ENCODE data around the gene NR3C2.

Gene NR3C2

GRCh38 chr4:148216866-148217814, 225.1 kb downstream of the NR3C2 start:
- Histone ChIP-seq H3K27me3 (ENCODE audit: control insufficient read depth, insufficient read depth, low read length) (no peaks in the 10 kb centered on the region), H3K4me3 (ENCODE audit: low read length) (peak overlapping the region; percentile 5), H3K9ac (ENCODE audit: low read length) (no peak overlapping the region), H3K36me3 (ENCODE audit: control insufficient read depth, insufficient read depth, low read length) (peaks cover 2% of the 10 kb centered on the region), H3K4me1 (ENCODE audit: control insufficient read depth, insufficient read depth, low read length) (peaks cover 19% of the 10 kb centered on the region), H3K27ac (ENCODE audit: low read depth, low read length) (peak overlapping the region; percentile 24)

DNA sequence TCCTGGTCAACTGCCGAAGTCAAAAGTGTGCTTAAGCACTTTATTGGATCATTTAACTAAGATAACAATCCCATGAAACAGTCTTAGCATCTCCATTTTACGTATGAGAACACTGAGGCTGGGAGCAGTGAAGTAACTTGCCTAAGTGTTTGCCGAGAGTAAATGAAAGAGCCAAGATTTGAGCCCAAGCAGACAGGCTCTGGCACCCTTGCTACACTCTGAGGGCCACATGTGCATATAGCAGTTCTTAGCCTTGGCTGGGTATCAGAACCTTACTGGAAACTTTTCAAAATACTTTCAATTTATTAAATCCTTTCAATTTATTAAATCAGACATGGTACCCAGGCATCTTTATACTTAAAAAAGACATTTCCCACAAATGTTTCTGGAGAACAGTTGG, 225.9 kb downstream of the NR3C2 start:
- Histone ChIP-seq H3K27ac (ENCODE audit: low read depth, low read length) (peak overlapping the region; percentile 24), H3K36me3 (ENCODE audit: control insufficient read depth, insufficient read depth, low read length) (peaks cover 2% of the 10 kb centered on the region), H3K9ac (ENCODE audit: low read length) (no peak overlapping the region), H3K4me1 (ENCODE audit: control insufficient read depth, insufficient read depth, low read length) (peaks cover 22% of the 10 kb centered on the region), H3K27me3 (ENCODE audit: control insufficient read depth, insufficient read depth, low read length) (no peaks in the 10 kb centered on the region), H3K4me3 (ENCODE audit: low read length) (no peak overlapping the region)

- Histone ChIP-seq H3K36me3 (ENCODE audit: control insufficient read depth, insufficient read depth, low read length) (no peaks in the 10 kb centered on the region), H3K27ac (ENCODE audit: low read depth, low read length) (peak overlapping the region; percentile 63), H3K27me3 (ENCODE audit: control insufficient read depth, insufficient read depth, low read length) (no peaks in the 10 kb centered on the region), H3K4me3 (ENCODE audit: low read length) (no peak overlapping the region), H3K4me1 (ENCODE audit: control insufficient read depth, insufficient read depth, low read length) (peaks cover 26% of the 10 kb centered on the region), H3K9ac (ENCODE audit: low read length) (no peak overlapping the region)
Observed at GRCh38 chr4:148215202-148215601, 227.0 kb downstream of the NR3C2 start.

GRCh38 chr4:148214529-148215166, 227.6 kb downstream of the NR3C2 start:
- no peaks in the 10 kb centered on the region for H3K27me3 ChIP-seq (ENCODE audit: control insufficient read depth, insufficient read depth, low read length)
- H3K9ac ChIP-seq (ENCODE audit: low read length), result no peak overlapping the region
- H3K36me3 ChIP-seq (ENCODE audit: control insufficient read depth, insufficient read depth, low read length), result no peaks in the 10 kb centered on the region
- H3K4me1 ChIP-seq (ENCODE audit: control insufficient read depth, insufficient read depth, low read length), result peaks cover 26% of the 10 kb centered on the region
- no peak overlapping the region for H3K4me3 ChIP-seq (ENCODE audit: low read length)
- H3K27ac ChIP-seq (ENCODE audit: low read depth, low read length), result peak overlapping the region; percentile 63

GRCh38 chr4:148211533-148211932, 230.7 kb downstream of the NR3C2 start:
- Histone ChIP-seq H3K4me3 (ENCODE audit: low read length) (no peak overlapping the region), H3K9ac (ENCODE audit: low read length) (no peak overlapping the region), H3K36me3 (ENCODE audit: control insufficient read depth, insufficient read depth, low read length) (no peaks in the 10 kb centered on the region), H3K27ac (ENCODE audit: low read depth, low read length) (no peak overlapping the region), H3K27me3 (ENCODE audit: control insufficient read depth, insufficient read depth, low read length) (no peaks in the 10 kb centered on the region), H3K4me1 (ENCODE audit: control insufficient read depth, insufficient read depth, low read length) (peaks cover 26% of the 10 kb centered on the region)

DNA sequence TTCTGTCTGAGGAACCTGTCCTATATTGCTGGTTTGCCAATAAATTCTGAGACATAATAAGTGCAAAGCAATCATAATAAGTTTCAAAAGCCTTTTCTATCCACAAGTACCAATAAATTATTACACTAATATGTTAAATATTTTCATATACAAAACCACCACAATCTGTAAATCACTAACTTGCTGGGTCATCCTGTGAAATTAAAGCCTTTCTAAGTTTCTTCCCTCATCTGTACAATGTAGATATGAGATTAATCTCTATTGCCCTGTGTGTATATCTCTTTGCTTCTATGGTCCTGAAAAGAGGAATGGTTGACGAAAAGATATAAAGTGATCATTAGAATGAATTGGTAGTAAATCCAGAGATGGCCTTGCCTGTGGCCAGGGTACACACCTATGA, 231.6 kb downstream of the NR3C2 start:
- Histone ChIP-seq H3K4me3 (ENCODE audit: low read length) (no peak overlapping the region), H3K27ac (ENCODE audit: low read depth, low read length) (no peak overlapping the region), H3K9ac (ENCODE audit: low read length) (no peak overlapping the region), H3K36me3 (ENCODE audit: control insufficient read depth, insufficient read depth, low read length) (no peaks in the 10 kb centered on the region), H3K27me3 (ENCODE audit: control insufficient read depth, insufficient read depth, low read length) (no peaks in the 10 kb centered on the region), H3K4me1 (ENCODE audit: control insufficient read depth, insufficient read depth, low read length) (peaks cover 26% of the 10 kb centered on the region)

GRCh38 chr4:148207068-148207467, 235.1 kb downstream of the NR3C2 start:
- H3K27me3 ChIP-seq (ENCODE audit: control insufficient read depth, insufficient read depth, low read length), result no peaks in the 10 kb centered on the region
- peaks cover 8% of the 10 kb centered on the region for H3K4me1 ChIP-seq (ENCODE audit: control insufficient read depth, insufficient read depth, low read length)
- no peak overlapping the region for H3K4me3 ChIP-seq (ENCODE audit: low read length)
- no peak overlapping the region for H3K27ac ChIP-seq (ENCODE audit: low read depth, low read length)
- no peak overlapping the region for H3K9ac ChIP-seq (ENCODE audit: low read length)
- no peaks in the 10 kb centered on the region for H3K36me3 ChIP-seq (ENCODE audit: control insufficient read depth, insufficient read depth, low read length)

DNA sequence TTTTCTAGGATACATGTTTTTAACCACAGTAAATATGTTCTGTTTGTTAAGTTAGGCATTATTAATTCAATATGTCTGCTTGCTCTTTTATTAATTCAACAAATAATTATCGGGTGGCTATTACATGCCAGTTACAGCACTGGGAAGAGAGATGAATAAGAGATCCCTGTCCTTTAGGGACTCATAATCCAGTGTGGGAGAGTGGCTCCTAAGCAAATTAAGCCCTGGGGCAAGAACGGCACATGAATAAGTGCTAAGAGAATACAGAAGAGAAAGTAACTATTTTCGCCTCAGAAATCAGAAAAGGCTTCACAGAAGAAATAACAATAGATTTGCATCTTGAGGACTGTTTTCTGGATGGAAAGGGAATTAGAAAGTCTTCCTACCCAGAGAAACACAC, 236.7 kb downstream of the NR3C2 start:
- no peaks in the 10 kb centered on the region for H3K36me3 ChIP-seq (ENCODE audit: control insufficient read depth, insufficient read depth, low read length)
- no peaks in the 10 kb centered on the region for H3K27me3 ChIP-seq (ENCODE audit: control insufficient read depth, insufficient read depth, low read length)
- H3K4me1 ChIP-seq (ENCODE audit: control insufficient read depth, insufficient read depth, low read length), result no peaks in the 10 kb centered on the region
- no peak overlapping the region for H3K4me3 ChIP-seq (ENCODE audit: low read length)
- no peak overlapping the region for H3K27ac ChIP-seq (ENCODE audit: low read depth, low read length)
- H3K9ac ChIP-seq (ENCODE audit: low read length), result no peak overlapping the region

- Histone ChIP-seq H3K36me3 (ENCODE audit: control insufficient read depth, insufficient read depth, low read length) (no peaks in the 10 kb centered on the region), H3K27me3 (ENCODE audit: control insufficient read depth, insufficient read depth, low read length) (no peaks in the 10 kb centered on the region), H3K4me3 (ENCODE audit: low read length) (no peak overlapping the region), H3K9ac (ENCODE audit: low read length) (no peak overlapping the region), H3K4me1 (ENCODE audit: control insufficient read depth, insufficient read depth, low read length) (no peaks in the 10 kb centered on the region), H3K27ac (ENCODE audit: low read depth, low read length) (no peak overlapping the region)
Observed at GRCh38 chr4:148204892-148205291, 237.3 kb downstream of the NR3C2 start.

- no peaks in the 10 kb centered on the region for H3K27me3 ChIP-seq (ENCODE audit: control insufficient read depth, insufficient read depth, low read length)
- H3K9ac ChIP-seq (ENCODE audit: low read length), result no peak overlapping the region
- no peak overlapping the region for H3K27ac ChIP-seq (ENCODE audit: low read depth, low read length)
- H3K4me1 ChIP-seq (ENCODE audit: control insufficient read depth, insufficient read depth, low read length), result no peaks in the 10 kb centered on the region
- no peaks in the 10 kb centered on the region for H3K36me3 ChIP-seq (ENCODE audit: control insufficient read depth, insufficient read depth, low read length)
- no peak overlapping the region for H3K4me3 ChIP-seq (ENCODE audit: low read length)
Observed at GRCh38 chr4:148204171-148204570, 238.0 kb downstream of the NR3C2 start.

- H3K36me3 ChIP-seq (ENCODE audit: control insufficient read depth, insufficient read depth, low read length), result no peaks in the 10 kb centered on the region
- H3K4me1 ChIP-seq (ENCODE audit: control insufficient read depth, insufficient read depth, low read length), result no peaks in the 10 kb centered on the region
- no peak overlapping the region for H3K9ac ChIP-seq (ENCODE audit: low read length)
- no peak overlapping the region for H3K4me3 ChIP-seq (ENCODE audit: low read length)
- no peaks in the 10 kb centered on the region for H3K27me3 ChIP-seq (ENCODE audit: control insufficient read depth, insufficient read depth, low read length)
- no peak overlapping the region for H3K27ac ChIP-seq (ENCODE audit: low read depth, low read length)
Observed at GRCh38 chr4:148203056-148203898, 238.9 kb downstream of the NR3C2 start.

GRCh38 chr4:148200960-148201359, 241.3 kb downstream of the NR3C2 start:
- no peak overlapping the region for H3K27ac ChIP-seq (ENCODE audit: low read depth, low read length)
- H3K4me3 ChIP-seq (ENCODE audit: low read length), result no peak overlapping the region
- no peaks in the 10 kb centered on the region for H3K27me3 ChIP-seq (ENCODE audit: control insufficient read depth, insufficient read depth, low read length)
- H3K36me3 ChIP-seq (ENCODE audit: control insufficient read depth, insufficient read depth, low read length), result no peaks in the 10 kb centered on the region
- H3K9ac ChIP-seq (ENCODE audit: low read length), result no peak overlapping the region
- H3K4me1 ChIP-seq (ENCODE audit: control insufficient read depth, insufficient read depth, low read length), result no peaks in the 10 kb centered on the region

Data from rectal smooth muscle tissue (tissue), 1 donor.